Tibial artery (tissue), 4 donors: Measurements from ENCODE around the gene INPP4B.
"Not testable (repeated sequence)": the region's sequence is repeated elsewhere in the genome, so short reads cannot be mapped to it uniquely, and the experiment has no call there.

ENCODE experiments used
- DNase-seq, 2 donors: peaks; one replicate each; pipeline ENCODE4 v3.0.0-alpha.2; 2019
- H3K27ac ChIP-seq, 2 donors: fragments of 200-600 bp; sonication (generic) in 1 of 2; 1 replicate in 1 of 2; 2 replicates in 1 of 2; pipeline ENCODE4 v1.5.1; 2018 to 2019; ENCODE audit warnings: mild to moderate bottlenecking in 1 of 2
- H3K27me3 ChIP-seq, 2 donors: fragments of 200-600 bp; sonication (generic) in 1 of 2; one replicate each; pipeline versions ENCODE4 v1.5.1 to v1.6.0; 2016 to 2019
- H3K36me3 ChIP-seq, 3 donors: fragments of 200-600 bp; sonication (generic) in 2 of 3; one replicate each; pipeline ENCODE4 v1.5.1; 2016 to 2019; ENCODE audit warnings: mild to moderate bottlenecking in 2 of 3
- H3K4me1 ChIP-seq, 4 donors: fragments of 200-600 bp; sonication (generic) in 2 of 4; 1 replicate in 3 of 4; 2 replicates in 1 of 4; pipeline ENCODE4 v1.5.1; 2016 to 2019
- H3K4me3 ChIP-seq, 2 donors: fragments of 200-600 bp; sonication (generic) in 1 of 2; 1 replicate in 1 of 2; 2 replicates in 1 of 2; pipeline ENCODE4 v1.5.1; 2018 to 2019; ENCODE audit warnings: mild to moderate bottlenecking in 2 of 2
- H3K9me3 ChIP-seq, 3 donors: fragments of 200-600 bp; sonication (generic) in 1 of 3; one replicate each; pipeline ENCODE4 v1.5.1; 2016 to 2019
- intact Hi-C: fragments of 100-400 bp; cut with DNase I; formaldehyde crosslinking; loops from one replicate; pipeline ENCODE4 v1.15.0; 2023; ENCODE audit warnings: low total_unique reads
- TF ChIP-seq, protein P1 (sequence below), 2 experiments: fragments of 200-600 bp in 1 of 2; fragments of 450-650 bp in 1 of 2; IDR thresholded peaks; one replicate each; pipeline ENCODE4 v1.5.1; 2017 to 2019; ENCODE audit warnings: antibody characterized with exemption in 2 of 2, mild to moderate bottlenecking in 1 of 2, moderate library complexity in 1 of 2

Gene INPP4B

DNA sequence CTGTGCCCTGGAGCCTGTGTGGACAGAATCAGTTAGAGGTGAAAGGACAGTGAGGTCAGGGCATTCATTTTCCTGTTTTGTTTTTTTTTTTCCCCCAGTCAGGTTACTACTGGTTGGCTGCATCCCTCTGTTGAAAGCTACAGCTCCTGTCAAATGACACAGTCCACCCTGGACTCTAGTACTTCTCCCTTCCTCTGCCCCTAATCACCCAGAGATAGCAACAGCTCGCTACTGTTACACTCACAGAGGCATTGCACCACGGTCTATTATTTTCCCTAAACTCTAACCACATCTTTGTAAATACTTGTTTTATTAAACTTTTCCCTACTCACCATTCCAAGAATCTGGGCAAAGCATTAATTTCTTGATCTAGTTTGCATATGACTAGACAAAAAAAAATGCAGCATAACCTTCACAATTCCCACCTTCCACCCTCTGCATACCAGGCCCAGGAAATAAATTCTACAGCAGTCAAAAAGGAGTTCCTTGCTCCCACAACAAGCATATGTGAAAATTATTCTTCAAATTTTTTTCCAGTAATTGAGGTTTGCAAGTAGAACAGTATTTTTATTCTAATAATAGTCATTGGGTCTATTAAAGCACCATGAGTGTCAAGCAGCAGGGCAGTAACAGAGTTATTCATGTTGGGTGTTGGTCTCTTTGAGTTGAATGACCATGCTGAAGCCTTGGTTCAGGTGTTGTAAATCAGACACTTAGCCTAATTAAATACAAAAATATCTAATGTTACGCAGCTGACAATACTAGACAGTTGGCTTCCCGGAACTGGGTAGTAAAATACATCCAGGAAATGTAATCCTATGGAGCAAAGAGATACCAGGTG, 329.2 kb downstream of the INPP4B start:
- H3K9me3 ChIP-seq: no peaks in the 10 kb centered on the region
- H3K27ac ChIP-seq: no peak overlapping the region
- TF ChIP-seq, protein P1, sequence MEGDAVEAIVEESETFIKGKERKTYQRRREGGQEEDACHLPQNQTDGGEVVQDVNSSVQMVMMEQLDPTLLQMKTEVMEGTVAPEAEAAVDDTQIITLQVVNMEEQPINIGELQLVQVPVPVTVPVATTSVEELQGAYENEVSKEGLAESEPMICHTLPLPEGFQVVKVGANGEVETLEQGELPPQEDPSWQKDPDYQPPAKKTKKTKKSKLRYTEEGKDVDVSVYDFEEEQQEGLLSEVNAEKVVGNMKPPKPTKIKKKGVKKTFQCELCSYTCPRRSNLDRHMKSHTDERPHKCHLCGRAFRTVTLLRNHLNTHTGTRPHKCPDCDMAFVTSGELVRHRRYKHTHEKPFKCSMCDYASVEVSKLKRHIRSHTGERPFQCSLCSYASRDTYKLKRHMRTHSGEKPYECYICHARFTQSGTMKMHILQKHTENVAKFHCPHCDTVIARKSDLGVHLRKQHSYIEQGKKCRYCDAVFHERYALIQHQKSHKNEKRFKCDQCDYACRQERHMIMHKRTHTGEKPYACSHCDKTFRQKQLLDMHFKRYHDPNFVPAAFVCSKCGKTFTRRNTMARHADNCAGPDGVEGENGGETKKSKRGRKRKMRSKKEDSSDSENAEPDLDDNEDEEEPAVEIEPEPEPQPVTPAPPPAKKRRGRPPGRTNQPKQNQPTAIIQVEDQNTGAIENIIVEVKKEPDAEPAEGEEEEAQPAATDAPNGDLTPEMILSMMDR (IDR thresholded peaks at IDR 0.05): no peak
- no peak overlapping the region for H3K4me3 ChIP-seq
- H3K36me3 ChIP-seq: no peaks in the 10 kb centered on the region
- intact Hi-C loops: no loop called here
- no peaks in the 10 kb centered on the region for H3K27me3 ChIP-seq
- DNase-seq: no peak
- no peaks in the 10 kb centered on the region for H3K4me1 ChIP-seq

DNA sequence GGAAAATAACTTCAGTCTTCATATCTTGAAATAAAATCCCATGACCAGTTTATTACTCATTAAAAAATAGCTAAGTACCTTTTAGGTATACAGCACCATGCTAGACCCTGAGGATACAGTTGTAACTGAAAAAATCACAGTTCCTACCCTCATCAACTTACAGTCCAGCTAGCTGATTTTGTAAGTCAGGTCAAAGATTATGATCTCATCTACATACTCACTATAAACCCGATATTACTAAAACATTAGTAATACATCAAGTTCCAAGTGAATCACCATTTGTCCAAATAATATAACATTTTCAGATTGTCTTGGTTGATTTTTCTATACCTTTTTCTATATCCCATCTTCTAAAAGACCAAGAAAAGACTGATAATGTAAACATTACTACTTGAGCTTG, 333.9 kb downstream of the INPP4B start:
- intact Hi-C loops: no loop called here
- Histone ChIP-seq H3K9me3 (no peaks in the 10 kb centered on the region), H3K4me3 (no peak overlapping the region), H3K27ac (no peak overlapping the region), H3K36me3 (no peaks in the 10 kb centered on the region), H3K27me3 (no peaks in the 10 kb centered on the region), H3K4me1 (no peaks in the 10 kb centered on the region)
- TF ChIP-seq, protein P1 (IDR thresholded peaks at IDR 0.05): no peak
- DNase-seq: no peak

DNA sequence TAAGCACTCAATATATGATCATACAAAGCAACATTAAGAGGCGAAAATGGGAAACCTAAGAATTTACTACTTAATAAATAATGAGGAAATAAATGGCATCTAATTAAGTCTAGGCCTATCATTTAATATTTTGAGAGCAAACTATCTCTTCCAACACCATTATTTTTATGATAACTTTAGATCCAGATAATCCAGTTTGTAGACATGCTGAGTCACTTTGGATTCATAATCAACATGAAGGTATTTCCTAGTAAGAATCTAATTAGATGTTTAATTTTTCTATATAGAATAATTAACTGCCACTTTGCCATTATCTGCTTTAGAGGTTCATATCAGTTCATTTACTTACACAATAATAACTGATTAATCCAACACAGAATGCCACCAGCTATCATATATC, 336.2 kb downstream of the INPP4B start:
- Histone ChIP-seq H3K4me1 (no peaks in the 10 kb centered on the region), H3K9me3 (no peaks in the 10 kb centered on the region), H3K27me3 (no peaks in the 10 kb centered on the region), H3K4me3 (no peak overlapping the region), H3K36me3 (no peaks in the 10 kb centered on the region), H3K27ac (no peak overlapping the region)
- TF ChIP-seq, protein P1 (IDR thresholded peaks at IDR 0.05): no peak
- no peak for DNase-seq
- intact Hi-C loops: no loop called here

DNA sequence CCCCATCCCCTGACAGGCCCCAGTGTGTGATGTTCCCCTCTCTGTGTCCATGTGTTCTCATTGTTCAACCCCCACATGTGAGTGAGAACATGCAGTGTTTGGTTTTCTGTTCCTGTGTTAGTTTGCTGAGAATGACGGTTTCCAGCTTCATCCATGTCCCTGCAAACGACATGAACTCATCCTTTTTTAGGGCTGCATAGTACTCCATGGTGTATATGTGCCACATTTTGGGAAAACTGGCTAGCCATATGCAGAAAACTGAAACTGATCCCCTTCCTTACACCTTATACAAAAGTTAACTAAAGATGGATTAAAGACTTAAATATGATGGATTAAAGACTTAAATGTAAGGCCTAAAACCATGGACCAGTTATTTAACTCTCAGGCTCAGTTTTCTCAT, 336.7 kb downstream of the INPP4B start:
- H3K4me1 ChIP-seq, H3K27ac ChIP-seq, H3K4me3 ChIP-seq, H3K27me3 ChIP-seq, intact Hi-C loops, DNase-seq, H3K9me3 ChIP-seq, H3K36me3 ChIP-seq: not testable (repeated sequence)

DNA sequence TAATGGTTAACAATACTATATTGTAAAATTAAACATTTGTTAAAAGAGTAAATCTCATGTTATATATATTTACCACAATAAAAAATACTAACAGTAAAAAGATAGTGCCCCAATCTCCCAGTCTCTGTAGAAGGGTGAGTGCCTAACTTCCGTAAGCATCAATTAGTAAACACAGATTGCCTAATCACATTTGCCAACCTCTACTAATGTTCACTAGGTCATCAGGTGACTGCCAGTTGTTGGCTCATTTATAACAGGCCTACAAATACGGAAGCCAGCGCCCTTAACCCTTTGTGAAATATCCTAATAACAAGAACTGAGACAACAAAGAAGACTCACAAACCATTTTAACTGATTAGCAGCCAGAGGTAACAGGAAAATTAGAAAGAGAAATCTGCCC, 345.1 kb downstream of the INPP4B start:
- intact Hi-C loops: no loop called here
- no peaks in the 10 kb centered on the region for H3K4me1 ChIP-seq
- no peak overlapping the region for H3K4me3 ChIP-seq
- no peak for DNase-seq
- no peak overlapping the region for H3K27ac ChIP-seq
- no peaks in the 10 kb centered on the region for H3K27me3 ChIP-seq
- TF ChIP-seq, protein P1 (IDR thresholded peaks at IDR 0.05): no peak
- no peaks in the 10 kb centered on the region for H3K36me3 ChIP-seq
- H3K9me3 ChIP-seq: no peaks in the 10 kb centered on the region

DNA sequence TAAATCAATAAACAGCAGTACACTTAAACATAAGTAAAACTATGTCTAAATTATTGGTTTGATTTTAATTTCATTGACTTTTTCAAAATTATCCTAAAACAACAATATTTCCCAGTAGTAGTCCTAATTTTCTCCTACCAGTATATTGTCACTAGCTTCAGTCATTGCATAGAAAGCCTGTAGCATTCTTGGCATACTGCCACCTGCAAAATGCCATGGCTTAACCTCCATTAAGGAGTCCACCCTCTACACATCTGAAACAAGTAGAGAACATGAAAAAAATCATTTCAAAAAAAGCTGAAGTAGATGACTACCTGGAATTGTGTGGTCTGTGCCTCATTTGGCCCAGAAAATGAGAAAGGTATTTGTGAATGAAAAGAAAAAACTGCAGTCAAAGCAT, 348.5 kb downstream of the INPP4B start:
- intact Hi-C loops: no loop called here
- no peak overlapping the region for H3K4me3 ChIP-seq
- H3K4me1 ChIP-seq: no peaks in the 10 kb centered on the region
- DNase-seq: no peak
- H3K9me3 ChIP-seq: no peaks in the 10 kb centered on the region
- H3K27me3 ChIP-seq: no peaks in the 10 kb centered on the region
- no peak overlapping the region for H3K27ac ChIP-seq
- TF ChIP-seq, protein P1 (IDR thresholded peaks at IDR 0.05): no peak
- no peaks in the 10 kb centered on the region for H3K36me3 ChIP-seq
